ENCODE data around the gene FCHSD2.

DNA sequence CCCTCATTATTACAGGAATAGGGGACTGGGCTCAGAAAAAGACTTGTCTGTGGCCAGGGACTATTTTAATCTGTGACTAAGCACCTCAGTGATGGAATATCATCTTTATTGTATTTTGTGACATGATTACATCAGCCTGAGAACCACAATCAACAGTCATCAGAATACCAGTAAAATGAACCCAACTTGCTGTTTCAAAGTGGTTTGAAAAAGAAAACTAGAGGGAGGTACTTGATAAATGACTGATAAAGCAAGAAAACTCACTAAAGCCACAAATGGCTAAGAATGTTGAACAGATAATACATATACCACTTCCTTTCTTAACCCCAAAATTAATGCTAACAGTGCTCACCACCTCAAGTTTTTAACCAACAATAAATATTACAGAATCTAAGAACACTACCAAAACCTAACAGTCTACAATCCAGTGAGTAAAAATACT, 172.2 kb downstream of the FCHSD2 start:
- TF ChIP-seq, protein P1, sequence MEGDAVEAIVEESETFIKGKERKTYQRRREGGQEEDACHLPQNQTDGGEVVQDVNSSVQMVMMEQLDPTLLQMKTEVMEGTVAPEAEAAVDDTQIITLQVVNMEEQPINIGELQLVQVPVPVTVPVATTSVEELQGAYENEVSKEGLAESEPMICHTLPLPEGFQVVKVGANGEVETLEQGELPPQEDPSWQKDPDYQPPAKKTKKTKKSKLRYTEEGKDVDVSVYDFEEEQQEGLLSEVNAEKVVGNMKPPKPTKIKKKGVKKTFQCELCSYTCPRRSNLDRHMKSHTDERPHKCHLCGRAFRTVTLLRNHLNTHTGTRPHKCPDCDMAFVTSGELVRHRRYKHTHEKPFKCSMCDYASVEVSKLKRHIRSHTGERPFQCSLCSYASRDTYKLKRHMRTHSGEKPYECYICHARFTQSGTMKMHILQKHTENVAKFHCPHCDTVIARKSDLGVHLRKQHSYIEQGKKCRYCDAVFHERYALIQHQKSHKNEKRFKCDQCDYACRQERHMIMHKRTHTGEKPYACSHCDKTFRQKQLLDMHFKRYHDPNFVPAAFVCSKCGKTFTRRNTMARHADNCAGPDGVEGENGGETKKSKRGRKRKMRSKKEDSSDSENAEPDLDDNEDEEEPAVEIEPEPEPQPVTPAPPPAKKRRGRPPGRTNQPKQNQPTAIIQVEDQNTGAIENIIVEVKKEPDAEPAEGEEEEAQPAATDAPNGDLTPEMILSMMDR (conservative IDR thresholded peaks at IDR 0.05): no peak
- no peak for TF ChIP-seq EZH2 (IDR thresholded peaks at IDR 0.05; ENCODE audit: low read depth)

Measured in PC-9 (cell line).